Stimulated activated effector memory CD8-positive, alpha-beta T cell treated with anti-CD3 and anti-CD28 coated beads, Interleukin-12 subunit alpha, Interleukin-12 subunit beta, amount 100 ng/mL, for 72 hours (primary cell): ENCODE results near the gene BBS4.

ENCODE experiments used
- ATAC-seq: fragments of 150-1000 bp; cut with Tn5 transposase; 2 replicates; pipeline ENCODE4 v1.10.0; 2021
- DNase-seq, 2 donors: peaks; one replicate each; pipeline ENCODE4 v3.0.0; 2021 to 2022; ENCODE audit warnings: low spot score in 2 of 2
- H3K27ac Mint-ChIP-seq: one replicate; pipeline ENCODE4 v1.8.0; 2022; ENCODE audit warnings: mild to moderate bottlenecking, mixed read lengths
- H3K36me3 Mint-ChIP-seq: one replicate; pipeline ENCODE4 v1.8.0; 2022; ENCODE audit warnings: mild to moderate bottlenecking, mixed read lengths
- H3K4me1 Mint-ChIP-seq: one replicate; pipeline ENCODE4 v1.8.0; 2022; ENCODE audit warnings: mixed read lengths
- H3K4me3 Mint-ChIP-seq: one replicate; pipeline ENCODE4 v1.8.0; 2022; ENCODE audit warnings: mild to moderate bottlenecking, mixed read lengths
- H3K9me3 Mint-ChIP-seq: one replicate; pipeline ENCODE4 v1.8.0; 2022; ENCODE audit warnings: mixed read lengths

Gene BBS4

DNA sequence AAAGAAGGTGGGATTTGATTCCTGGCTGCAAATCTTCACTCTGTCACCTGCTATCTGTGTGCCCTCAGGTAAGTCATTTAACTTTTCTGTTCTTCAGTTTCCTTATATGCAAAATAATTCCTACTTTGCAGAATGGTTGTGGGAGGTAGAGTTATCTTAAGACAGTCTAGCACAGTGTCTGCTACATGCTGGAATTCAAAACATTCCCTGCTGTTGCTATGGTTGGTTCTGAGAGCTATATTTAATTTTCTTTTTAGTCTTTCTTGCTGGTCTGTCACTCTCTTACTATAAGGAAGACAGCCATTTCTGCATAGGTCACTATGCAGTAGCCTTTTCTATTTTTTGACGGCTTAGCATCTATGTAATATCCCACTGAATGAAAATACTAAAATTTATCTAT, 101.5 kb downstream of the BBS4 start:
- Mint-ChIP-seq H3K9me3 (no peaks in the 10 kb centered on the region), H3K4me3 (peak overlapping the region; percentile 75), H3K4me1 (peaks cover 35% of the 10 kb centered on the region), H3K27ac (no peak overlapping the region), H3K36me3 (peaks cover 29% of the 10 kb centered on the region)
- no peak for ATAC-seq
- no peak for DNase-seq
